Lower leg skin (tissue), 4 donors: ENCODE data around the gene EIPR1. TPM values are rescaled to one million over a fixed set of nuclear protein-coding genes. Genes with fewer than 3 reads are reported as not detected.

Experiments used
- DNase-seq, 2 donors: peaks; one replicate each; pipeline ENCODE4 v3.0.0-alpha.2; 2019; ENCODE audit warnings: low spot score in 2 of 2
- H3K4me3 ChIP-seq: fragments of 200-600 bp; sonication (generic); 2 replicates; pipeline ENCODE4 v1.5.1; 2017; ENCODE audit warnings: mild to moderate bottlenecking, low read depth; ENCODE audit not compliant: poor library complexity, severe bottlenecking
- CTCF ChIP-seq, 3 donors: fragments of 450-650 bp; IDR thresholded peaks; one replicate each; pipeline ENCODE4 v1.5.1; 2016; ENCODE audit warnings: antibody characterized with exemption in 3 of 3, mild to moderate bottlenecking in 3 of 3, moderate library complexity in 2 of 3
- POLR2A ChIP-seq, 2 donors: fragments of 450-650 bp; IDR thresholded peaks; one replicate each; pipeline ENCODE4 v1.6.1; 2016 to 2017; ENCODE audit warnings: antibody characterized with exemption in 2 of 2, mild to moderate bottlenecking in 1 of 2, moderate library complexity in 1 of 2
- WGBS, 2 donors: methylation state at CpG; one replicate each; pipeline ENCODE4 v1.1.5; 2018; 5-methylcytosine and 5-hydroxymethylcytosine counted together
- intact Hi-C: fragments of 100-400 bp; cut with DNase I; formaldehyde crosslinking; loops from one replicate; pipeline ENCODE4 v1.15.0; 2023; ENCODE audit warnings: low total_unique reads
- total RNA-seq, 4 donors: library from RNA; depleted of rRNA; stranded (reverse); fragments of >200 nt; gene quantifications; one replicate each; pipeline ENCODE4 v1.1.0, GENCODE V29; 2016

Gene EIPR1
- total RNA-seq, 4 donors from 2014 or later, result 11.8 to 44.7 (median 26.9) TPM

GRCh38 chr2:3349211-3349693, 28.4 kb downstream of the EIPR1 start:
- H3K4me3 ChIP-seq, result no peak overlapping the region
- TF ChIP-seq POLR2A (IDR thresholded peaks at IDR 0.05), result no peak
- intact Hi-C loops, result no loop called here
- 29 to 40% methylated on average over 13 of the region's 13 CpGs for WGBS, 2 donors
- peak in 1 of 2 donors; percentile 19 for DNase-seq

GRCh38 chr2:3348767-3349166, 28.9 kb downstream of the EIPR1 start:
- intact Hi-C loops, result no loop called here
- H3K4me3 ChIP-seq, result no peak overlapping the region
- TF ChIP-seq POLR2A (IDR thresholded peaks at IDR 0.05) (no peak), CTCF (IDR thresholded peaks at IDR 0.05) (no peak)
- DNase-seq, result no peak
- 70 to 73% methylated on average over 12 of the region's 12 CpGs for WGBS, 2 donors

DNA sequence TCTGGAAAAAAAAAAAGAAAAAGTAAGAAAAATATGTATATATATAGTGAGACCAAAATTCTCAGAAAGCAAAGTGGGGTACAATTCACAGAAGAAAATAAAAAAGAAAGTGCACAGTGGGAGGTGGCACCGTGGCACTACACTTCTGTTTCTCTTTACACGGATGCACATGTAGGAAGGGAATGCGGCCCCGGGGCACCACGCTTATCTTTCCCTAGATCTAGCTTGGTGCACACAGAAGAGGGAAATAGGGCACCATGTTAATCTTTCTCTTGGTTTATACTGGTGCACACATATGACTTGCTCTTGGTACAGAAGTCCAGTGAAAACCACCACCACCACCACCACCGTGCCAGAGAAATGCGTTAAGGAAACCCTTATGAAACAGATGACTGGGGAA, 32.0 kb downstream of the EIPR1 start:
- intact Hi-C loops, result no loop called here
- TF ChIP-seq POLR2A (IDR thresholded peaks at IDR 0.05), result no peak
- TF ChIP-seq CTCF (IDR thresholded peaks at IDR 0.05), result no peak
- WGBS, 2 donors, result 87 to 91% methylated on average over 7 of the region's 7 CpGs
- H3K4me3 ChIP-seq, result no peak overlapping the region
- peak in 1 of 2 donors; percentile 63 for DNase-seq

DNA sequence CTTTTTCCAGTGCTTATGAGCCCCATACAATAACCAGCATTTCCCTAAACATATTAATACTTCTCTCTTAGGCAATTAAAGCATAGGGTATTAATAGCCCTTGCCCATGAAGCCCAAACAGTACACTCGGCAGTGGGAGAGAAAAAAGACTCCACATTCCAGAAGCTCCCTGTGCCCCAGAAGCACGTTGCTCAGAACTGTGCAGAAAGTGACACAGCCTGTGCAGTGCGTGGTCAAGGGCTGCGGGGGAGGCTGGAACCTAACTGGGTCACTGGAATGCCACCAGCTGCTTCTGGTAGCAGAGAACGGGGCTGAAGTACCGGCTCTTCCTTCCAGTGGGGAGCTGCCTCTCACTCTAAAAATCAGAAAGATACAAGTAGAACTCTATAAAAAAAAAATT, 32.7 kb downstream of the EIPR1 start:
- TF ChIP-seq CTCF (IDR thresholded peaks at IDR 0.05), result no peak
- no peak for TF ChIP-seq POLR2A (IDR thresholded peaks at IDR 0.05)
- DNase-seq, result no peak
- H3K4me3 ChIP-seq, result no peak overlapping the region
- 89 to 90% methylated on average over 6 of the region's 6 CpGs for WGBS, 2 donors
- intact Hi-C loops, result no loop called here

GRCh38 chr2:3343012-3343411, 34.6 kb downstream of the EIPR1 start:
- no peak for TF ChIP-seq POLR2A (IDR thresholded peaks at IDR 0.05)
- no peak for TF ChIP-seq CTCF (IDR thresholded peaks at IDR 0.05)

GRCh38 chr2:3342324-3342723, 35.3 kb downstream of the EIPR1 start:
- DNase-seq, result peak in 1 of 2 donors; percentile 49
- TF ChIP-seq POLR2A (IDR thresholded peaks at IDR 0.05) (no peak), CTCF (IDR thresholded peaks at IDR 0.05) (no peak)
- intact Hi-C loops, result no loop called here
- H3K4me3 ChIP-seq, result no peak overlapping the region
- WGBS, 2 donors, result 94 to 95% methylated on average over 9 of the region's 9 CpGs

More at GRCh38 chr2:3343012-3343411, 34.6 kb downstream of the EIPR1 start:
- H3K4me3 ChIP-seq, result no peak overlapping the region
- intact Hi-C loops, result no loop called here
- WGBS, 2 donors, result 74 to 82% methylated on average over 11 of the region's 11 CpGs
- DNase-seq, result peak in 1 of 2 donors; percentile 72
